ENCODE measurements around the gene FRMD3. TPM values are rescaled to one million over a fixed set of nuclear protein-coding genes. Genes with fewer than 3 reads are reported as not detected.
A peak's percentile ranks its signal among the peaks of the same experiment; 100 is the strongest.

The FRMD3 gene
- total and polyA plus RNA-seq, 8 donors: 0.87 to 2.6 (median 1.5) TPM

GRCh38 chr9:83454076-83454475 lies 84.1 kb downstream of the FRMD3 start:
- no peaks in the 10 kb centered on the region for H3K9me3 ChIP-seq
- H3K36me3 ChIP-seq: no peaks in the 10 kb centered on the region
- H3K4me3 ChIP-seq: no peak overlapping the region
- ATAC-seq: no peak
- intact Hi-C loops (cut with DNase I): no loop called here
- H3K4me1 ChIP-seq: no peaks in the 10 kb centered on the region
- H3K27ac ChIP-seq: no peak overlapping the region
- H3K27me3 ChIP-seq: no peaks in the 10 kb centered on the region
- no peak for DNase-seq
- TF ChIP-seq CTCF (IDR thresholded peaks at IDR 0.05): no peak
- FAIRE-seq: no peak

- 59 to 67% methylated on average over 4 of the region's 4 CpGs for WGBS, 2 donors
- Histone ChIP-seq H3K27ac (no peak overlapping the region), H3K27me3 (no peaks in the 10 kb centered on the region), H3K36me3 (no peaks in the 10 kb centered on the region), H3K4me1 (no peaks in the 10 kb centered on the region), H3K4me3 (no peak overlapping the region), H3K9me3 (no peaks in the 10 kb centered on the region)
- no peak for DNase-seq
- no peak for FAIRE-seq
- no peak for TF ChIP-seq CTCF (IDR thresholded peaks at IDR 0.05)
- no peak for ATAC-seq
- intact Hi-C loops (cut with DNase I): no loop called here
Observed at GRCh38 chr9:83451308-83451707, 86.9 kb downstream of the FRMD3 start.

GRCh38 chr9:83449983-83450382 lies 88.2 kb downstream of the FRMD3 start:
- no peak for TF ChIP-seq CTCF (IDR thresholded peaks at IDR 0.05)
- Histone ChIP-seq H3K36me3 (no peaks in the 10 kb centered on the region), H3K27ac (no peak overlapping the region), H3K9me3 (no peaks in the 10 kb centered on the region), H3K27me3 (no peaks in the 10 kb centered on the region), H3K4me1 (no peaks in the 10 kb centered on the region), H3K4me3 (no peak overlapping the region)
- intact Hi-C loops (cut with DNase I): no loop called here
- DNase-seq (no peak), ATAC-seq (no peak), FAIRE-seq (no peak)
- WGBS, 2 donors: 73 to 83% methylated on average over 6 of the region's 6 CpGs

GRCh38 chr9:83449166-83449565 lies 89.0 kb downstream of the FRMD3 start:
- H3K27ac ChIP-seq: no peak overlapping the region
- peak in 1 of 4 donors; percentile 19 for ATAC-seq

GRCh38 chr9:83448626-83449025 lies 89.6 kb downstream of the FRMD3 start:
- intact Hi-C loops (cut with DNase I): no loop called here
- no peak for TF ChIP-seq CTCF (IDR thresholded peaks at IDR 0.05)
- WGBS, 2 donors: 93 to 94% methylated on average over 5 of the region's 5 CpGs
- H3K9me3 ChIP-seq: no peaks in the 10 kb centered on the region
- H3K27me3 ChIP-seq: no peaks in the 10 kb centered on the region
- H3K36me3 ChIP-seq: no peaks in the 10 kb centered on the region
- no peak for ATAC-seq
- DNase-seq: no peak
- no peak for FAIRE-seq
- H3K27ac ChIP-seq: no peak overlapping the region
- no peak overlapping the region for H3K4me3 ChIP-seq
- H3K4me1 ChIP-seq: no peaks in the 10 kb centered on the region

More at GRCh38 chr9:83449166-83449565, 89.0 kb downstream of the FRMD3 start:
- Histone ChIP-seq H3K36me3 (no peaks in the 10 kb centered on the region), H3K4me3 (no peak overlapping the region), H3K27me3 (no peaks in the 10 kb centered on the region), H3K4me1 (no peaks in the 10 kb centered on the region), H3K9me3 (no peaks in the 10 kb centered on the region)
- FAIRE-seq: no peak
- WGBS, 2 donors: 86 to 90% methylated on average over 5 of the region's 5 CpGs
- intact Hi-C loops (cut with DNase I): no loop called here
- no peak for TF ChIP-seq CTCF (IDR thresholded peaks at IDR 0.05)
- no peak for DNase-seq
